ENCODE data around the gene SLC8A1. TPM values are rescaled to one million over a fixed set of nuclear protein-coding genes. Genes with fewer than 3 reads are reported as not detected.

SLC8A1 gene
- total RNA-seq, 2 experiments from 2014 or later, result 0.47 to 0.59 TPM

DNA sequence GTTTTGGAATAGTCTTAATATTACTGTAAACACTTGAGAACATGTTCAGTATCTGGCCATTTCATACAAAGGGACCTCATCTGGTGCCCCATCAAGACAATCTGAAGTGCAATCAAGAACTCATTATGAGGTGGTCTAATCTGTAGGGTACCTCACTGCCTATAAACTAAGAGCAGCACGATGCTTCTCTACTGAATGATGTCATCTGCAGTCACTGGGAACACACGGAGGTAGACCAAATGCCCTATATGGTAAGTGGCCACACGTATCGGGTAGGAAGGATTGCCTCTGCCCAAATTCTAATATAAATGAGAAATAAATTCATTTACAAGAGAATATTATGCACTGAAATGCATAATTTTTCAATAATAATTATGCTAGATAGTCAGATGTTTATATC is 90.4 kb downstream of the SLC8A1 start:
- CTCF ChIA-PET, result no interaction called here
- intact Hi-C loops (cut with DNase I, micrococcal nuclease), result no loop called here
- no peak overlapping the region for H3K27ac ChIP-seq (ENCODE audit: low read depth in 1 of 2, low read length in 2 of 2)
- H3K36me3 Mint-ChIP-seq (ENCODE audit: low read depth), result no peaks in the 10 kb centered on the region
- POLR2A ChIA-PET, result no interaction called here
- H3K36me3 ChIP-seq (ENCODE audit: insufficient read depth, low read length), result no peaks in the 10 kb centered on the region
- TF ChIP-seq, protein P1, sequence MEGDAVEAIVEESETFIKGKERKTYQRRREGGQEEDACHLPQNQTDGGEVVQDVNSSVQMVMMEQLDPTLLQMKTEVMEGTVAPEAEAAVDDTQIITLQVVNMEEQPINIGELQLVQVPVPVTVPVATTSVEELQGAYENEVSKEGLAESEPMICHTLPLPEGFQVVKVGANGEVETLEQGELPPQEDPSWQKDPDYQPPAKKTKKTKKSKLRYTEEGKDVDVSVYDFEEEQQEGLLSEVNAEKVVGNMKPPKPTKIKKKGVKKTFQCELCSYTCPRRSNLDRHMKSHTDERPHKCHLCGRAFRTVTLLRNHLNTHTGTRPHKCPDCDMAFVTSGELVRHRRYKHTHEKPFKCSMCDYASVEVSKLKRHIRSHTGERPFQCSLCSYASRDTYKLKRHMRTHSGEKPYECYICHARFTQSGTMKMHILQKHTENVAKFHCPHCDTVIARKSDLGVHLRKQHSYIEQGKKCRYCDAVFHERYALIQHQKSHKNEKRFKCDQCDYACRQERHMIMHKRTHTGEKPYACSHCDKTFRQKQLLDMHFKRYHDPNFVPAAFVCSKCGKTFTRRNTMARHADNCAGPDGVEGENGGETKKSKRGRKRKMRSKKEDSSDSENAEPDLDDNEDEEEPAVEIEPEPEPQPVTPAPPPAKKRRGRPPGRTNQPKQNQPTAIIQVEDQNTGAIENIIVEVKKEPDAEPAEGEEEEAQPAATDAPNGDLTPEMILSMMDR (IDR thresholded peaks at IDR 0.05), result no peak
- H3K27me3 Mint-ChIP-seq, result no peaks in the 10 kb centered on the region
- H3K27me3 ChIP-seq (ENCODE audit: control insufficient read depth in 1 of 2, insufficient read depth in 2 of 2, low read length in 2 of 2), result no peaks in the 10 kb centered on the region
- no peak for DNase-seq
- ATAC-seq (ENCODE audit: poor library complexity), result no peak
- no peaks in the 10 kb centered on the region for H3K4me1 Mint-ChIP-seq (ENCODE audit: low read depth)
- no peaks in the 10 kb centered on the region for H3K9me3 ChIP-seq (ENCODE audit: control insufficient read depth in 1 of 2, insufficient read depth in 1 of 2, low read length in 2 of 2)
- H3K4me1 ChIP-seq (ENCODE audit: insufficient read depth, low read length), result no peaks in the 10 kb centered on the region
- no peak overlapping the region for H3K27ac Mint-ChIP-seq
- H3K4me3 Mint-ChIP-seq, result no peak overlapping the region
- no peak overlapping the region for H3K4me3 ChIP-seq (ENCODE audit: low read length)
- H3K9me3 Mint-ChIP-seq, result no peaks in the 10 kb centered on the region

DNA sequence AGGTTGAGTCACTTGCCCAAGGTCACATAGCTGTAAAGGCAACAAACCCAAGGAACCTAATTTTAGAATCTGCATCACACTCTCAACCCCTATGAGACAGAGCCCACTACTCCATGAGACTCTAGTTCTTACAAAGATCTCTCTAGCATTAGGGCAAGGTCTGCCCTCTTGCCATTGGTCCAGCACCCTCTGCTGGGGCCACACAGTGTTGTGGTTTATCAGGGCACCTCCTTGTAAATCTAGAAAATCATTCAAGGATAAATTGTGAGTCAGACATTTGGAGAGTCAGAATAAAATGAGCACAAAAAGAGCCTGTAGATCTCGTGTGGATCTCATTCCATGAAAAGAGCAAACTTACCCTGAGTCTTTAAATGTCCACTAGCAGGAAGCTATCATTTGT is 91.2 kb downstream of the SLC8A1 start:
- TF ChIP-seq, protein P1 (IDR thresholded peaks at IDR 0.05), result no peak
- Histone ChIP-seq H3K27ac (ENCODE audit: low read depth in 1 of 2, low read length in 2 of 2) (no peak overlapping the region), H3K4me3 (ENCODE audit: low read length) (no peak overlapping the region), H3K4me1 (ENCODE audit: insufficient read depth, low read length) (no peaks in the 10 kb centered on the region), H3K36me3 (ENCODE audit: insufficient read depth, low read length) (no peaks in the 10 kb centered on the region), H3K9me3 (ENCODE audit: control insufficient read depth in 1 of 2, insufficient read depth in 1 of 2, low read length in 2 of 2) (no peaks in the 10 kb centered on the region), H3K27me3 (ENCODE audit: control insufficient read depth in 1 of 2, insufficient read depth in 2 of 2, low read length in 2 of 2) (no peaks in the 10 kb centered on the region)
- ATAC-seq (ENCODE audit: poor library complexity) (no peak), DNase-seq (no peak)
- no peak overlapping the region for H3K27ac Mint-ChIP-seq
- H3K27me3 Mint-ChIP-seq, result no peaks in the 10 kb centered on the region
- intact Hi-C loops (cut with DNase I, micrococcal nuclease), result no loop called here
- H3K4me3 Mint-ChIP-seq, result no peak overlapping the region
- no peaks in the 10 kb centered on the region for H3K4me1 Mint-ChIP-seq (ENCODE audit: low read depth)
- no peaks in the 10 kb centered on the region for H3K36me3 Mint-ChIP-seq (ENCODE audit: low read depth)
- CTCF ChIA-PET, result no interaction called here
- POLR2A ChIA-PET, result no interaction called here
- H3K9me3 Mint-ChIP-seq, result no peaks in the 10 kb centered on the region

DNA sequence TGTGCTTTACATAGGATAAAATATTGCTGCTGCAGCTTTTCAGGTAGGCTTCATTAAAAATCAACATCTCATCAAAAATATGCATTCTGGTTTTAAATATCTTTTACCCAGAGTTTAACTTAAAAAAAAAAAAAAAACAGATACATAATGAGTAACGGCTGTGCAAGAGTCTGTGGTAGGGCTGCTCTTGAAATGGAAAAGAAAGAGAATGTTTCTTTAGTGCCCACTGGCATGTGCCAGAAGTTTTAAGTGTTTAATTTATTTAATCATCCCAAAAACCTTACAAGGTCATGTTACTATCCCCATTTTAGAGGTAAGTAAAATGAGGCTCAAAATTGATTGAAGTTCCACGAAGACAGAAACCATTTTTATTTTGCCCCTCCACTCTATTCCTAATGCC is 92.1 kb downstream of the SLC8A1 start:
- Histone ChIP-seq H3K27me3 (ENCODE audit: control insufficient read depth in 1 of 2, insufficient read depth in 2 of 2, low read length in 2 of 2) (no peaks in the 10 kb centered on the region), H3K27ac (ENCODE audit: low read depth in 1 of 2, low read length in 2 of 2) (no peak overlapping the region), H3K9me3 (ENCODE audit: control insufficient read depth in 1 of 2, insufficient read depth in 1 of 2, low read length in 2 of 2) (no peaks in the 10 kb centered on the region), H3K4me3 (ENCODE audit: low read length) (no peak overlapping the region), H3K4me1 (ENCODE audit: insufficient read depth, low read length) (no peaks in the 10 kb centered on the region), H3K36me3 (ENCODE audit: insufficient read depth, low read length) (no peaks in the 10 kb centered on the region)
- no peak for ATAC-seq (ENCODE audit: poor library complexity)
- Mint-ChIP-seq H3K4me3 (no peak overlapping the region), H3K27ac (no peak overlapping the region), H3K27me3 (no peaks in the 10 kb centered on the region), H3K4me1 (ENCODE audit: low read depth) (no peaks in the 10 kb centered on the region), H3K36me3 (ENCODE audit: low read depth) (no peaks in the 10 kb centered on the region), H3K9me3 (no peaks in the 10 kb centered on the region)
- DNase-seq, result no peak
- intact Hi-C loops (cut with DNase I, micrococcal nuclease), result no loop called here
- POLR2A ChIA-PET, result no interaction called here
- CTCF ChIA-PET, result no interaction called here
- TF ChIP-seq, protein P1 (IDR thresholded peaks at IDR 0.05), result no peak
